NCI-H187 treated with DMSO at 0.1 percent for 48 hours (cell line): Measurements from ENCODE around the gene PAQR4.

Experiments
- DNase-seq: peaks from one replicate; lab custom pipeline; 2025; lab: John Stamatoyannopoulos, UW

The PAQR4 gene

GRCh38 chr16:2964475-2965336, 4.4 kb upstream of the PAQR4 start:
- DNase-seq, result no peak

- no peak for DNase-seq
Measured at GRCh38 chr16:2966043-2966807, 2.9 kb upstream of the PAQR4 start.

- DNase-seq, result no peak
Measured at GRCh38 chr16:2966808-2967191, 2.3 kb upstream of the PAQR4 start.

- no peak for DNase-seq
Measured at GRCh38 chr16:2967211-2967631, 1.9 kb upstream of the PAQR4 start.

GRCh38 chr16:2967721-2968161, 1.4 kb upstream of the PAQR4 start:
- DNase-seq, result no peak

GRCh38 chr16:2968368-2968737, 795 bp upstream of the PAQR4 start:
- DNase-seq, result no peak

GRCh38 chr16:2969545-2970521, 685 bp downstream of the PAQR4 start:
- no peak for DNase-seq

GRCh38 chr16:2970563-2970962, 1.4 kb downstream of the PAQR4 start:
- DNase-seq, result no peak

- no peak for DNase-seq
Measured at GRCh38 chr16:2971134-2971984, 2.2 kb downstream of the PAQR4 start.

GRCh38 chr16:2971985-2972784, 3.0 kb downstream of the PAQR4 start:
- no peak for DNase-seq

GRCh38 chr16:2973093-2973492, 3.9 kb downstream of the PAQR4 start:
- no peak for DNase-seq

- no peak for DNase-seq
Measured at GRCh38 chr16:2973605-2974318, 4.6 kb downstream of the PAQR4 start.

- DNase-seq, result no peak
Measured at GRCh38 chr16:2974319-2975056, 5.3 kb downstream of the PAQR4 start.

- no peak for DNase-seq
Measured at GRCh38 chr16:2975161-2975795, 6.1 kb downstream of the PAQR4 start.

- no peak for DNase-seq
Measured at GRCh38 chr16:2976201-2976600, 7.1 kb downstream of the PAQR4 start.

GRCh38 chr16:2976673-2977072, 7.5 kb downstream of the PAQR4 start:
- DNase-seq, result no peak

GRCh38 chr16:2977440-2977839, 8.3 kb downstream of the PAQR4 start:
- DNase-seq, result no peak

- DNase-seq, result no peak
Measured at GRCh38 chr16:2979669-2980226, 10.6 kb downstream of the PAQR4 start.
